Parathyroid adenoma (tissue), 2 donors: Measurements from ENCODE around the gene PRDM2.

Experiments used
- H2AFZ ChIP-seq: fragments of 300-600 bp; sonication (generic); one replicate; pipeline ENCODE4 v1.7.0; 2017; ENCODE audit warnings: antibody characterized with exemption, mild to moderate bottlenecking
- H3K27ac ChIP-seq: fragments of 300-600 bp; sonication (generic); one replicate; pipeline ENCODE4 v1.7.0; 2017
- H3K27me3 ChIP-seq: fragments of 300-600 bp; sonication (generic); one replicate; pipeline ENCODE4 v1.7.0; 2017; ENCODE audit warnings: low read length; ENCODE audit not compliant: control insufficient read depth, insufficient read depth
- H3K36me3 ChIP-seq: fragments of 300-600 bp; sonication (generic); one replicate; pipeline ENCODE4 v1.7.0; 2017; ENCODE audit warnings: low read length; ENCODE audit not compliant: control insufficient read depth, insufficient read depth
- H3K4me1 ChIP-seq: fragments of 300-600 bp; sonication (generic); one replicate; pipeline ENCODE4 v1.7.0; 2017; ENCODE audit warnings: control low read depth
- H3K4me2 ChIP-seq: fragments of 300-600 bp; sonication (generic); one replicate; pipeline ENCODE4 v1.7.0; 2017; ENCODE audit warnings: low read length
- H3K4me3 ChIP-seq: fragments of 300-600 bp; sonication (generic); one replicate; pipeline ENCODE4 v1.7.0; 2017; ENCODE audit warnings: low read depth, low read length
- H3K79me2 ChIP-seq: fragments of 300-600 bp; sonication (generic); one replicate; pipeline ENCODE4 v1.7.0; 2017; ENCODE audit warnings: control low read depth
- H3K9ac ChIP-seq: fragments of 300-600 bp; sonication (generic); one replicate; pipeline ENCODE4 v1.7.0; 2017; ENCODE audit warnings: mild to moderate bottlenecking
- H3K9me3 ChIP-seq: fragments of 300-600 bp; sonication (generic); one replicate; pipeline ENCODE4 v1.7.0; 2017; ENCODE audit warnings: low read length; ENCODE audit not compliant: control insufficient read depth
- TF ChIP-seq, protein P1 (sequence below): fragments of 300-600 bp; sonication (generic); IDR thresholded peaks from one replicate; pipeline ENCODE4 v1.7.0; 2017; ENCODE audit warnings: antibody characterized with exemption, mild to moderate bottlenecking
- donor health status: primary hyperparathyroidism.

PRDM2 gene

DNA sequence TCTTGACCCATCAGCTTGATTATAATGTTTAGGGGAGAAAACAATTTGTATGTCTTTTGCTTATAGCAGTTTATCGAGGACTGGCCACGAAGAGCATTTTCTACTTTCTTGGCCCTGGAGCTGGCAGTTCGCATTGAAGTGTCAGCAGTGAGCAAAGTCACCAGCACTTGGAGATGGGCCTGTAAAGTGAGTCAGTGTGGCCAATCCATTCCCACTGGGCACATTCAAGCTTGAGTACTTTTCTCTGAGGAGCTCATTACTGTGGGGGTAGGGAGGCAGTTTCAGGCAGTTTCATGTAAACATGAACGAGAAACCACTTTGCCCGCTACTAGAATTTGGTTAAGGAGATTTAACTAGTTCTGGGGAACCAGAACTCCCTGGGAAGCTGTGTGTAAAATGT, 164.8 kb downstream of the PRDM2 start:
- Histone ChIP-seq H3K36me3 (no peaks in the 10 kb centered on the region), H3K9me3 (no peaks in the 10 kb centered on the region), H2AFZ (no peak overlapping the region), H3K4me3 (no peak overlapping the region), H3K79me2 (no peaks in the 10 kb centered on the region), H3K4me2 (no peak overlapping the region), H3K27me3 (no peaks in the 10 kb centered on the region), H3K4me1 (no peaks in the 10 kb centered on the region), H3K27ac (no peak overlapping the region), H3K9ac (no peak overlapping the region)
- TF ChIP-seq, protein P1, sequence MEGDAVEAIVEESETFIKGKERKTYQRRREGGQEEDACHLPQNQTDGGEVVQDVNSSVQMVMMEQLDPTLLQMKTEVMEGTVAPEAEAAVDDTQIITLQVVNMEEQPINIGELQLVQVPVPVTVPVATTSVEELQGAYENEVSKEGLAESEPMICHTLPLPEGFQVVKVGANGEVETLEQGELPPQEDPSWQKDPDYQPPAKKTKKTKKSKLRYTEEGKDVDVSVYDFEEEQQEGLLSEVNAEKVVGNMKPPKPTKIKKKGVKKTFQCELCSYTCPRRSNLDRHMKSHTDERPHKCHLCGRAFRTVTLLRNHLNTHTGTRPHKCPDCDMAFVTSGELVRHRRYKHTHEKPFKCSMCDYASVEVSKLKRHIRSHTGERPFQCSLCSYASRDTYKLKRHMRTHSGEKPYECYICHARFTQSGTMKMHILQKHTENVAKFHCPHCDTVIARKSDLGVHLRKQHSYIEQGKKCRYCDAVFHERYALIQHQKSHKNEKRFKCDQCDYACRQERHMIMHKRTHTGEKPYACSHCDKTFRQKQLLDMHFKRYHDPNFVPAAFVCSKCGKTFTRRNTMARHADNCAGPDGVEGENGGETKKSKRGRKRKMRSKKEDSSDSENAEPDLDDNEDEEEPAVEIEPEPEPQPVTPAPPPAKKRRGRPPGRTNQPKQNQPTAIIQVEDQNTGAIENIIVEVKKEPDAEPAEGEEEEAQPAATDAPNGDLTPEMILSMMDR = no peak

DNA sequence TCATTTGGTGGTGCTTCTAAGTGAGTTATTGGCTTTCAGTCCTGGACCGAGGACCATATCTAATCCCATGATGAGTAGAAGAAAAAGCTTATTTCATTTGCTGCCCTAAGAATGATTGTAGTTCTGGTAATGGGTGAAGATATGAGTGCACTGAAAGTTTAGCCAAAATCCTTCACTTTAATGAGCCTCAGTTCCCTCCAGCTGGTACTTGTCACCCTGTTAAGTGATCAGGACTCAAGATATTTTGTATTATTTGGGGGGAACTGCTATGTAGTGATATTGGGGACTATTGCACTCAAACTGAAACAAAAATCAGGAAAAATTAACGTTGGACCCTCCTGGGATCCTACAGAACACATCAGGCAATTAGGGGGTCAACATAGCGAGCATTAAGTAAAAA, 165.9 kb downstream of the PRDM2 start:
- H3K27ac ChIP-seq = no peak overlapping the region
- TF ChIP-seq, protein P1 = no peak
- H3K4me3 ChIP-seq = no peak overlapping the region
- H3K36me3 ChIP-seq = no peaks in the 10 kb centered on the region
- no peak overlapping the region for H2AFZ ChIP-seq
- H3K4me2 ChIP-seq = no peak overlapping the region
- H3K9ac ChIP-seq = no peak overlapping the region
- H3K27me3 ChIP-seq = no peaks in the 10 kb centered on the region
- H3K9me3 ChIP-seq = no peaks in the 10 kb centered on the region
- no peaks in the 10 kb centered on the region for H3K4me1 ChIP-seq
- no peaks in the 10 kb centered on the region for H3K79me2 ChIP-seq

DNA sequence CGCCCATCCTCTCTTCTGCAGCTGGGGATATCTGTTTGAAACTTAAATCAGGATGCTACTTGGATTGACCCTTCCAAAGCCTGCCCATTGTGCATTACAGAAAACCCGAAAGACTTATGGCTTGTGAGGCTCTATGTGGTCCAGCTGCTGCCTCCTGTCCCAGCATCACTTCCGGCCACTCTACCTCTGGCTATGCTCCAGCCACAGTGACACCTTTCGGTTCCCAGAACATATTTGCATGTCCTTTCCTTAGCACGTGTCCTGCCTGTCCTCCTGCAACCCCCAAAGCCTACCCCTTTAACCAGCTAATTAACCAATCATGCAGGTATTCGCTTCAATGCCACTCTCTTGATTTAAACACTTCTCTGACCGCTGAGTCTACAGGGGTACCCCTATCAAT, 167.6 kb downstream of the PRDM2 start:
- H3K27me3 ChIP-seq = no peaks in the 10 kb centered on the region
- H3K9ac ChIP-seq = no peak overlapping the region
- TF ChIP-seq, protein P1 = no peak
- H3K9me3 ChIP-seq = no peaks in the 10 kb centered on the region
- no peaks in the 10 kb centered on the region for H3K79me2 ChIP-seq
- H3K27ac ChIP-seq = no peak overlapping the region
- no peak overlapping the region for H3K4me2 ChIP-seq
- H3K36me3 ChIP-seq = no peaks in the 10 kb centered on the region
- no peaks in the 10 kb centered on the region for H3K4me1 ChIP-seq
- no peak overlapping the region for H2AFZ ChIP-seq
- no peak overlapping the region for H3K4me3 ChIP-seq

DNA sequence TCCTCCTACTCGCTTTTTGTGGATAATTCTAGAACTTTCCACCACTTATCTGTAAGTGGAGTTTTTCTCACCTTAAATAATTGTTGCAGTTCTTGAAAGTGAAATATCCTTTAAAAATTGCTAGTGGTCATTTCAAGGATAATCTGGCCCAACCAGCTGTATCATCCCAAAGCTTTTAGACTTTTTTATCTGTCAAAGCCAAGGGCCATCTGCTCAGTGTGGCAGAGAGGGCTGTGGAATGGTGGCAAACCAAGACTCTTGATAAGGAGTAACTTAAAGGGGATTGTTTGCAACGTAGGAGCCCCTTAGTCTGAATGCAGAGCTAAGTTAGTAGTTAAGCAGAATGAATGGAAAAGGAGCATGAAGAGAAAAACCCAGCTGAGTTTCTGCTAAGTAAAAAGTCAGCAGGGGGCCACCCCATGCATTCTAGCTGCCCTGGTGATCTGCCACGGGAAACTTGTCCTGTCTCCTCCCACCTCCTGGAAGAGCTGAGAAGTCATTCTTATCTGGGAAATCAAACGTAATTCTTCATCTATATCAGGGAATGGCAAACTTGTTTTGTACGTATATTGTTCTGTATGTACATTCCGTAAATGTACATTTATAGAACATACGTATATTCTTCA, 169.3 kb downstream of the PRDM2 start:
- no peaks in the 10 kb centered on the region for H3K4me1 ChIP-seq
- no peak overlapping the region for H3K4me2 ChIP-seq
- no peaks in the 10 kb centered on the region for H3K36me3 ChIP-seq
- no peaks in the 10 kb centered on the region for H3K79me2 ChIP-seq
- no peak overlapping the region for H3K4me3 ChIP-seq
- no peak overlapping the region for H3K9ac ChIP-seq
- H3K27me3 ChIP-seq = no peaks in the 10 kb centered on the region
- no peaks in the 10 kb centered on the region for H3K9me3 ChIP-seq
- H2AFZ ChIP-seq = no peak overlapping the region
- TF ChIP-seq, protein P1 = no peak
- no peak overlapping the region for H3K27ac ChIP-seq

DNA sequence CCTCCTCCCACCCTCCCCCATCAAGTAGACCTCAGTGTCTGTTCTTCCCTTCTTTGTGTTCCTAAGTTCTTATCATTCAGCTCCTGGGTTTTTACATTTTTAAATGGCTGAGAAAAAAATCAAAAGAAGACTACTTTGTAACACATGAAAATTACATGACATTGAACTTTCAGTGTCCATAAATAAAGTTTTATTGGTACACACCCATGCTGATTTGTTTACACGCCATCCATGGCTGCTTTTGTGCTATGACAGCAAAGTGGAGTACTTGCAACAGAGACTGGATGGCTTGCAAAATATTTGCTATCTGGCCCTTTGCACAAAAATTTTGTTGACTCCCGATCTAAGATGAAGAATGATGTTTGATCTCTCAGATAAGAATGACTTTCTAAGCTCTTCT, 171.4 kb downstream of the PRDM2 start:
- H3K4me3 ChIP-seq = no peak overlapping the region
- H3K4me1 ChIP-seq = no peaks in the 10 kb centered on the region
- H3K9me3 ChIP-seq = no peaks in the 10 kb centered on the region
- TF ChIP-seq, protein P1 = no peak
- no peak overlapping the region for H3K9ac ChIP-seq
- no peaks in the 10 kb centered on the region for H3K27me3 ChIP-seq
- H3K27ac ChIP-seq = no peak overlapping the region
- no peak overlapping the region for H3K4me2 ChIP-seq
- no peak overlapping the region for H2AFZ ChIP-seq
- no peaks in the 10 kb centered on the region for H3K79me2 ChIP-seq
- H3K36me3 ChIP-seq = no peaks in the 10 kb centered on the region
